ENCODE measurements around the gene PLA2G15.
A peak's percentile ranks its signal among the peaks of the same experiment; 100 is the strongest.

The PLA2G15 gene

DNA sequence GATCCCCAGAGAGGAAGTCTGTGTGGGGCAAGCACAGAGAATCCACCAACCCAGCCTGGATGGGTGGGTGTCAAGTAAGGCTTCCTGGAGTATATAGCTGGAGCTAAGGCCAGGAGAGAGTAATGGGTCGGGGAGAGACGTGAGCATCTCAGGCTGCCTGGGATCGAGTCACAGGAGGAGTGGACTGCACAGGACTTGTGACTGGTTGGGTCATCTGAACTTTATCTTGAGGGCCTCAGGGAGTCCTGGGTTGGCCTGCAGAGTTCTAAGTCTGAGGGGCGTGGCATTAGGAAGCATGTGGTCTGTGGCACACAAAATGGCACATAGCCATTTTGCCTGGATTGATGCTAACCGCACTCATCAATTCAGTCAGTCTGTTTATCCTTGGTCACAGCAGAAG is 1.5 kb downstream of the PLA2G15 start:
- TF ChIP-seq, protein P1, sequence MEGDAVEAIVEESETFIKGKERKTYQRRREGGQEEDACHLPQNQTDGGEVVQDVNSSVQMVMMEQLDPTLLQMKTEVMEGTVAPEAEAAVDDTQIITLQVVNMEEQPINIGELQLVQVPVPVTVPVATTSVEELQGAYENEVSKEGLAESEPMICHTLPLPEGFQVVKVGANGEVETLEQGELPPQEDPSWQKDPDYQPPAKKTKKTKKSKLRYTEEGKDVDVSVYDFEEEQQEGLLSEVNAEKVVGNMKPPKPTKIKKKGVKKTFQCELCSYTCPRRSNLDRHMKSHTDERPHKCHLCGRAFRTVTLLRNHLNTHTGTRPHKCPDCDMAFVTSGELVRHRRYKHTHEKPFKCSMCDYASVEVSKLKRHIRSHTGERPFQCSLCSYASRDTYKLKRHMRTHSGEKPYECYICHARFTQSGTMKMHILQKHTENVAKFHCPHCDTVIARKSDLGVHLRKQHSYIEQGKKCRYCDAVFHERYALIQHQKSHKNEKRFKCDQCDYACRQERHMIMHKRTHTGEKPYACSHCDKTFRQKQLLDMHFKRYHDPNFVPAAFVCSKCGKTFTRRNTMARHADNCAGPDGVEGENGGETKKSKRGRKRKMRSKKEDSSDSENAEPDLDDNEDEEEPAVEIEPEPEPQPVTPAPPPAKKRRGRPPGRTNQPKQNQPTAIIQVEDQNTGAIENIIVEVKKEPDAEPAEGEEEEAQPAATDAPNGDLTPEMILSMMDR (conservative IDR thresholded peaks at IDR 0.05; ENCODE audit: low read depth), result no peak
- no peak for DNase-seq (ENCODE audit: low spot score)
- ChIA-PET CTCF (interaction anchor here (0.6 kb wide), 1 partner anchor 559 kb away, joined by 6 read pairs; no protein-coding TSS in a partner anchor), POLR2A (ENCODE audit: low non-redundant PET) (no interaction called here)
- H3K27ac ChIP-seq, result peak overlapping the region; percentile 68

DNA sequence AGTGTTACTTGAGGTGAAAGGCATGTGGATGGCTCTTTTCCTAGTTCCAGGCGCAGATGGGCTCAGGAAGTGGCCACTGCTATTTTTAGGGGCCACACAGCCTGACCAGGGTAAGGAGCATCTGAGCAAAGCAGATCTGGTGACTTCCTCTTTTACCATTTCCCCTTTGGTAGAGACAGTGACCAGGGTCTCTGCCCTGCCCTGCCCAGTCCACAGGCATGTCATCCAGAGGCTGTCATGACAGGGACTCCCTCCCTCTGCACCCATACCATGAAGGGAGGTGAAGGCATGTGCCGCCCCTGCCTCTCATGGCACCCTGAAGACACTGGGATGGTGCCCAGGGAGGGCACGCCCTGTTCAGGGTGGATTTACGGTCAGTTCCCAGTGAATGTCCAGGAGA is 2.2 kb downstream of the PLA2G15 start:
- peak overlapping the region; percentile 68 for H3K27ac ChIP-seq
- POLR2A ChIA-PET (ENCODE audit: low non-redundant PET), result no interaction called here
- CTCF ChIA-PET, result interaction anchor here (0.7 to 1.1 kb wide), 2 partner anchors 14 to 82 kb away, joined by 3 read pairs; no protein-coding TSS in a partner anchor
- DNase-seq (ENCODE audit: low spot score), result no peak
- TF ChIP-seq, protein P1 (conservative IDR thresholded peaks at IDR 0.05; ENCODE audit: low read depth), result no peak

DNA sequence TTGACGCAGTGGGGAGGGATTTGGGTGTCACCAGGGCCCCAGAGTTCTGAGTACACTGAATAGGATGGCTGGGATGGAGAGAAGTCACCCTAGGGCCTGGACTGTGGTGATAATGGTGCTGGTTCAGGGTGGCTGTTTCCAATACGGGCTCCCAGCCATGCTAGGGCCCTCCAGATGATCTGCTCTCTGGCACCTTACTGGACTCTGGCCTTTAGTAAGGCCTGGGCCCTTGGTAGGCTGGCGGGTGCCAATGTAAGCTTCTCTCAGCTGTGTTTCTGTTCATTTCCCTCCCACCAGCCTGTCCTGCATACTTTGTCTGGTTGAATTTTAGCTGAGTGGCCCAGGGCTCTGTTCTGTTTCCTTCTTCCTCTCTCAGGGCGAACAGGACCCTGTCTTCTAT is 2.8 kb downstream of the PLA2G15 start:
- TF ChIP-seq, protein P1 (conservative IDR thresholded peaks at IDR 0.05; ENCODE audit: low read depth), result no peak
- ChIA-PET POLR2A (ENCODE audit: low non-redundant PET) (interaction anchor here (0.7 kb wide), 1 partner anchor 17 kb away, joined by 3 read pairs; the partner anchor contains the start of gene SLC7A6), CTCF (interaction anchor here (0.5 to 1.1 kb wide), 4 partner anchors 13 to 1540 kb away, joined by 3 read pairs; no protein-coding TSS in a partner anchor)
- DNase-seq (ENCODE audit: low spot score), result no peak
- H3K27ac ChIP-seq, result peak overlapping the region; percentile 68

DNA sequence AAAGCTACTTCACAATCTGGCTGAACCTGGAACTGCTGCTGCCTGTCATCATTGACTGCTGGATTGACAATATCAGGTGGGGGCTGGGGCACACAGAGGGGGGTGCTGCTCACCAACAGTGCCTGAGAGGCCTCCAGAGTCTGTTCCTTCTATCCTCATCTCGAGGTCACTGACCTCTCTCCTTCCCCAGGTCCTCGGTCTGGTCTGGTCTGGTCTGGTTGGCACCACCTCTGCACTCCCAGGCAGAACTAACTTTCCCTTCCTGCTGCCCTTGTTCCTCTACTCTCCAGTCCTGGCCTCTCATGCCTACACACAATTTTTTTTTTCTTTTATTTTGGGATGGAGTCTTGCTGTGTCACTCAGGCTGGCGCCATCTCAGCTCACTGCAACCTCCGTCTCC is 4.2 kb downstream of the PLA2G15 start:
- peak overlapping the region; percentile 25 for H3K27ac ChIP-seq
- ChIA-PET POLR2A (ENCODE audit: low non-redundant PET) (interaction anchor here (0.7 kb wide), 1 partner anchor 939 kb away, joined by 6 read pairs; no protein-coding TSS in a partner anchor), CTCF (interaction anchor here (0.6 to 0.8 kb wide), 2 partner anchors 14 to 80 kb away, joined by 3 to 4 read pairs; no protein-coding TSS in a partner anchor)
- no peak for DNase-seq (ENCODE audit: low spot score)
- TF ChIP-seq, protein P1 (conservative IDR thresholded peaks at IDR 0.05; ENCODE audit: low read depth), result no peak

DNA sequence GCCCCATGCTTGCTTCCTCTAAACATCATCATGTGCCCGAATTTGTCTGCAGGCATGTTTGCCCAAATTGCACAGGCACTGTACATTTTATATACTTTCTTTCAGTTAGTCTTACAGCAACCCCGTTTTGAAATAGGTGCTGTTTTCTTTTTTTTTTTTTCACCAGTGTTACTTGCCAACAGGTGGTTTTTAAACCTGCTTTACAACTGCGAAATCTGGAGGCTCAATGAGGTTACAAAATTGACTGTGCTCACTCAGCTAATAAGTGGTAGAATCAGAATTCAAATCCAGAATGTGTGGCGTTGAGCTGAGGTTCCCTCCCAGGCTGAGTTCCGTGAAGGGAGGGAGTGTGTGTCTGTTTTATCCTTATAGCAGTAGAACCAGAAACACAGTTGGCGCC is 5.8 kb downstream of the PLA2G15 start:
- CTCF ChIA-PET, result interaction anchor here (0.7 to 2.1 kb wide), 2 partner anchors 11 to 770 kb away, joined by 5 read pairs; no protein-coding TSS in a partner anchor
- POLR2A ChIA-PET (ENCODE audit: low non-redundant PET), result interaction anchor here (0.7 kb wide), 1 partner anchor 90 kb away, joined by 4 read pairs; no protein-coding TSS in a partner anchor
- DNase-seq (ENCODE audit: low spot score), result no peak
- no peak overlapping the region for H3K27ac ChIP-seq
- TF ChIP-seq, protein P1 (conservative IDR thresholded peaks at IDR 0.05; ENCODE audit: low read depth), result no peak

DNA sequence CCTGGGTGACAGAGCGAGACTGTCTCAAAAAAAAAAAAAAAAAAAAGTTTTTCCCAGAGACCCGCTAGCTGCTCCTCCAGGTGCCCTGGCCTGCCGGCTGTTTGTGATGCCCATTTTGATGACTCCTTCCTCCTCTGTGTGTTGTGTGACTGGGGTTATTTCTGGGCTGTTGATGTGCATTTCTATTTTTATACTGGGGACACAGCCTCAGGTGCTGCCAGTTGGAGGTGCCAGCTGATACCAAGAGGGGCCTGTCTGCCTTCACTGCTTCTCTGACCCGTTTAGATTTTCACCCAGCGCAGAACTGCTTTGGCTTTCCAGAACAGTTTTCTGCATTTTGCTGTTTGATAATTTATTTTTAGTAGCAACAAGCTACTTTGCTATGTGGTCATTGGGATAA is 6.7 kb downstream of the PLA2G15 start:
- no peak for DNase-seq (ENCODE audit: low spot score)
- ChIA-PET CTCF (interaction anchor here (1.6 to 2.1 kb wide), 2 partner anchors 10 to 12 kb away, joined by 4 to 5 read pairs; partner anchors contain the start of gene SLC7A6), POLR2A (ENCODE audit: low non-redundant PET) (interaction anchor here (0.7 kb wide), 1 partner anchor 89 kb away, joined by 4 read pairs; no protein-coding TSS in a partner anchor)
- 0 out of 2 replicates have a peak overlapping the region, but pooled peaks have one; percentile 35 for H3K27ac ChIP-seq
- TF ChIP-seq, protein P1 (conservative IDR thresholded peaks at IDR 0.05; ENCODE audit: low read depth), result no peak
